Endothelial cell of umbilical vein (primary cell): ENCODE data around the gene H2AZ2. TPM values are rescaled to one million over a fixed set of nuclear protein-coding genes. Genes with fewer than 3 reads are reported as not detected.

Experiments
- BruUV-seq: library from RNA; stranded (reverse); fragments of 400-500 nt; replicated peaks from 2 replicates; lab custom pipeline; 2021; lab: Mats Ljungman, UMichigan
- CTCF ChIA-PET: fragments of 300-600, 350-600 bp; sonication (Branson Sonifier 250); formaldehyde crosslinking; loops from one replicate; lab custom pipeline; 2021; ENCODE audit warnings: antibody characterized with exemption, inconsistent platforms; lab: Charles Lee
- POLR2A ChIA-PET: fragments of 300-600, 350-600 bp; sonication (Branson Sonifier 250); formaldehyde crosslinking; loops from one replicate; lab custom pipeline; 2021; ENCODE audit warnings: antibody characterized with exemption, inconsistent platforms; lab: Charles Lee
- DNase-seq: peaks from one replicate; pipeline ENCODE4 v3.0.0-alpha.2; 2011; ENCODE audit warnings: low read depth, low spot score
- FAIRE-seq: peaks from 2 replicates; lab custom pipeline; 2011; peaks lifted over from hg19 to GRCh38; lab: Jason Lieb, UNC
- H2AFZ ChIP-seq: 2 replicates; pipeline ENCODE4 v1.6.0; 2012; ENCODE audit warnings: low read depth, low read length, control low read depth, inconsistent platforms
- H3K27ac ChIP-seq: 2 replicates; pipeline ENCODE4 v1.5.1; 2011; ENCODE audit warnings: low read depth, mild to moderate bottlenecking, control low read depth, low read length, moderate library complexity; ENCODE audit not compliant: insufficient read depth
- H3K27me3 ChIP-seq, 2 experiments: 2 replicates each; pipeline versions ENCODE4 v1.6.0 to v1.6.1; 2011; ENCODE audit warnings: low read length in 2 of 2, mixed read lengths in 1 of 2; ENCODE audit not compliant: control insufficient read depth in 2 of 2, insufficient read depth in 2 of 2
- H3K36me3 ChIP-seq, 2 experiments: 2 replicates in 1 of 2; 3 replicates in 1 of 2; pipeline ENCODE4 v1.5.1; 2011; ENCODE audit warnings: low read length in 2 of 2, mild to moderate bottlenecking in 1 of 2, moderate library complexity in 1 of 2; ENCODE audit not compliant: control insufficient read depth in 2 of 2, insufficient read depth in 2 of 2; ENCODE audit errors: extremely low read depth in 1 of 2
- H3K4me1 ChIP-seq: 3 replicates; pipeline ENCODE4 v1.5.1; 2011; ENCODE audit warnings: mild to moderate bottlenecking, low read length; ENCODE audit not compliant: control insufficient read depth, insufficient read depth; ENCODE audit errors: extremely low read depth
- H3K4me2 ChIP-seq: 2 replicates; pipeline ENCODE4 v1.6.1; 2011; ENCODE audit warnings: low read length, control low read depth, mixed read lengths; ENCODE audit not compliant: insufficient read depth
- H3K4me3 ChIP-seq, 3 experiments: fragments of 200-600 bp in 1 of 3; sonication (generic), shearing (Covaris generic) in 1 of 3; replicated peaks in 1 of 3; 2 replicates each; pipeline ENCODE4 v1.5.1; 2011 to 2016; ENCODE audit warnings: control low read depth in 3 of 3, low read length in 3 of 3, mild to moderate bottlenecking in 2 of 3, inconsistent platforms in 1 of 3, low read depth in 1 of 3, moderate library complexity in 1 of 3; ENCODE audit not compliant: insufficient read depth in 1 of 3
- H3K79me2 ChIP-seq: 2 replicates; pipeline ENCODE4 v1.6.0; 2012; ENCODE audit warnings: low read length, inconsistent platforms; ENCODE audit not compliant: control insufficient read depth, insufficient read depth
- H3K9ac ChIP-seq: replicated peaks from 2 replicates; pipeline ENCODE3; 2011; ENCODE audit warnings: low read length, control low read depth; ENCODE audit not compliant: insufficient read depth; ENCODE audit errors: extremely low read depth
- H3K9me1 ChIP-seq: replicated peaks from 3 replicates; pipeline ENCODE4 v1.6.0; 2011; ENCODE audit warnings: mild to moderate bottlenecking, low read length; ENCODE audit not compliant: control insufficient read depth, insufficient read depth; ENCODE audit errors: extremely low read depth
- H3K9me3 ChIP-seq: replicated peaks from 2 replicates; pipeline ENCODE4 v1.5.1; 2012; ENCODE audit warnings: low read length, inconsistent platforms; ENCODE audit not compliant: control insufficient read depth, insufficient read depth
- H4K20me1 ChIP-seq: replicated peaks from 2 replicates; pipeline ENCODE3; 2011; ENCODE audit warnings: mild to moderate bottlenecking, low read length; ENCODE audit not compliant: control insufficient read depth, insufficient read depth; ENCODE audit errors: extremely low read depth
- CTCF ChIP-seq, 2 donors: IDR thresholded peaks; 1 replicate in 1 of 2; 2 replicates in 1 of 2; pipeline ENCODE4 v1.5.1; 2011; ENCODE audit warnings: low read length in 2 of 2, mild to moderate bottlenecking in 2 of 2, moderate library complexity in 2 of 2, control low read depth in 1 of 2, inconsistent platforms in 1 of 2, low read depth in 1 of 2; ENCODE audit not compliant: insufficient read depth in 1 of 2; ENCODE audit errors: extremely low read depth in 1 of 2
- EZH2 ChIP-seq: IDR thresholded peaks from 2 replicates; pipeline ENCODE4 v1.6.1; 2012; ENCODE audit warnings: borderline replicate concordance, low read depth, mild to moderate bottlenecking, moderate library complexity, low read length, inconsistent platforms; ENCODE audit not compliant: severe bottlenecking
- FOS ChIP-seq: IDR thresholded peaks from 2 replicates; pipeline ENCODE4 v1.6.1; 2011; ENCODE audit warnings: mild to moderate bottlenecking, low read length, moderate library complexity, borderline replicate concordance; ENCODE audit not compliant: insufficient read depth
- GATA2 ChIP-seq: IDR thresholded peaks from 2 replicates; pipeline ENCODE4 v1.7.0; 2011; ENCODE audit warnings: low read depth, mild to moderate bottlenecking, moderate library complexity, mixed read lengths, low read length; ENCODE audit not compliant: insufficient read length, insufficient read depth
- JUN ChIP-seq: IDR thresholded peaks from 2 replicates; pipeline ENCODE4 v1.6.1; 2011; ENCODE audit warnings: borderline replicate concordance, low read depth; ENCODE audit not compliant: insufficient read length, insufficient read depth
- MAX ChIP-seq: IDR thresholded peaks from 2 replicates; pipeline ENCODE4 v1.6.1; 2011; ENCODE audit not compliant: insufficient read depth, insufficient read length
- MYC ChIP-seq: IDR thresholded peaks from one replicate; pipeline ENCODE4 v1.6.1; 2011; ENCODE audit warnings: mild to moderate bottlenecking, low read depth, low read length
- POLR2A ChIP-seq: IDR thresholded peaks from 2 replicates; pipeline ENCODE4 v1.6.1; 2012; ENCODE audit warnings: low read depth, mild to moderate bottlenecking, control low read depth, low read length
- POLR2AphosphoS5 ChIP-seq: IDR thresholded peaks from 2 replicates; pipeline ENCODE4 v1.6.1; 2012; ENCODE audit warnings: low read depth, mild to moderate bottlenecking, control low read depth, low read length, moderate library complexity; ENCODE audit not compliant: insufficient read depth
- dilution Hi-C: fragments of 300-500 bp; cut with MboI; formaldehyde crosslinking; loops from one replicate; pipeline ENCODE4 v1.15.0; 2019; ENCODE audit warnings: low sequenced_read_pairs; ENCODE audit not compliant: extremely low pct_ligation_motif_present
- intact Hi-C: fragments of 100-400 bp; cut with micrococcal nuclease; formaldehyde crosslinking; loops from one replicate; pipeline ENCODE4 v1.10.0; 2022
- polyA plus RNA-seq, 4 experiments: library from polyadenylated mRNA; depleted of rRNA in 3 of 4; stranded (reverse) in 3 of 4; unstranded in 1 of 4; fragments of >200 nt; gene quantifications; 2 replicates each; pipeline versions ENCODE4 v1.2.1 to v1.2.3, GENCODE V29; 2011 to 2012; ENCODE audit warnings: missing spikeins in 1 of 4
- total RNA-seq: library from RNA; stranded (reverse); gene quantifications from 2 replicates; pipeline ENCODE4 v1.2.3, GENCODE V29; 2021

The H2AZ2 gene
- total and polyA plus RNA-seq, 2 donors (not counting 3 experiments of a cell fraction or from before 2014, with no cell fraction given) = 225 to 232 TPM

GRCh38 chr7:44811571-44811970 is 36.3 kb downstream of the H2AZ2 start:
- no TSS peak for BruUV-seq
- Histone ChIP-seq H3K9me3 (no peaks in the 10 kb centered on the region), H3K79me2 (no peaks in the 10 kb centered on the region), H3K27ac (no peak overlapping the region), H4K20me1 (no peaks in the 10 kb centered on the region), H3K4me1 (no peaks in the 10 kb centered on the region), H3K4me2 (no peak overlapping the region), H3K9ac (no peak overlapping the region), H3K9me1 (no peaks in the 10 kb centered on the region), H3K27me3 (no peaks in the 10 kb centered on the region), H3K36me3 (no peaks in the 10 kb centered on the region), H3K4me3 (no peak overlapping the region), H2AFZ (no peak overlapping the region)
- intact Hi-C loops (no loop called here), dilution Hi-C loops (no loop called here)
- CTCF ChIA-PET = interaction anchor here (0.9 to 1.7 kb wide), 3 partner anchors 15 to 163 kb away, joined by 3 to 4 read pairs (median 4); no protein-coding TSS in a partner anchor
- FAIRE-seq = no peak
- POLR2A ChIA-PET = no interaction called here
- TF ChIP-seq FOS = no peak
- no peak for TF ChIP-seq EZH2
- no peak for TF ChIP-seq POLR2A
- no peak for TF ChIP-seq JUN
- no peak for TF ChIP-seq GATA2
- TF ChIP-seq MAX = no peak
- TF ChIP-seq POLR2AphosphoS5 = no peak
- TF ChIP-seq CTCF (IDR thresholded peaks at IDR 0.05; ENCODE audit: extremely low read depth in 1 of 2, insufficient read depth in 1 of 2, low read depth in 1 of 2, low read length in 2 of 2) = no peak
- TF ChIP-seq MYC = no peak
- DNase-seq = no peak
